ENCODE measurements around the gene FAM184B. TPM values are rescaled to one million over a fixed set of nuclear protein-coding genes. Genes with fewer than 3 reads are reported as not detected.
A peak's percentile ranks its signal among the peaks of the same experiment; 100 is the strongest.

The FAM184B gene
- total RNA-seq, 1 donor: not detected

GRCh38 chr4:17721496-17722355 lies 59.7 kb downstream of the FAM184B start:
- peak; percentile 67 for DNase-seq (ENCODE audit: low read depth)
- TF ChIP-seq CTCF (IDR thresholded peaks at IDR 0.05; ENCODE audit: insufficient read depth, low read length): no peak
- no peak overlapping the region for H3K4me3 ChIP-seq (ENCODE audit: low read depth, low read length)

- H3K4me3 ChIP-seq (ENCODE audit: low read depth, low read length): no peak overlapping the region
- TF ChIP-seq CTCF (IDR thresholded peaks at IDR 0.05; ENCODE audit: insufficient read depth, low read length): no peak
- no peak for DNase-seq (ENCODE audit: low read depth)
These were observed 62.3 kb downstream of the FAM184B start for GRCh38 chr4:17719106-17719505.

- TF ChIP-seq CTCF (IDR thresholded peaks at IDR 0.05; ENCODE audit: insufficient read depth, low read length): no peak
- no peak for DNase-seq (ENCODE audit: low read depth)
- no peak overlapping the region for H3K4me3 ChIP-seq (ENCODE audit: low read depth, low read length)
These were observed 63.0 kb downstream of the FAM184B start for GRCh38 chr4:17718471-17718870.

GRCh38 chr4:17717301-17717700 lies 64.1 kb downstream of the FAM184B start:
- DNase-seq (ENCODE audit: low read depth): no peak
- no peak for TF ChIP-seq CTCF (IDR thresholded peaks at IDR 0.05; ENCODE audit: insufficient read depth, low read length)
- no peak overlapping the region for H3K4me3 ChIP-seq (ENCODE audit: low read depth, low read length)

- TF ChIP-seq CTCF (IDR thresholded peaks at IDR 0.05; ENCODE audit: insufficient read depth, low read length): no peak
These were observed 65.9 kb downstream of the FAM184B start for GRCh38 chr4:17715511-17715910.

GRCh38 chr4:17713779-17714178 lies 67.6 kb downstream of the FAM184B start:
- no peak overlapping the region for H3K4me3 ChIP-seq (ENCODE audit: low read depth, low read length)
- no peak for TF ChIP-seq CTCF (IDR thresholded peaks at IDR 0.05; ENCODE audit: insufficient read depth, low read length)
- no peak for DNase-seq (ENCODE audit: low read depth)

More at GRCh38 chr4:17715511-17715910, 65.9 kb downstream of the FAM184B start:
- H3K4me3 ChIP-seq (ENCODE audit: low read depth, low read length): no peak overlapping the region
- no peak for DNase-seq (ENCODE audit: low read depth)
